OCI-LY1 (cell line): Measurements from ENCODE around the gene TMCC1.

ENCODE experiments used
- CTCF ChIP-seq: fragments of 200-600 bp; sonication (generic), shearing (Covaris generic); IDR thresholded peaks from 2 replicates; pipeline ENCODE4 v1.5.1; 2017; ENCODE audit warnings: mild to moderate bottlenecking, antibody characterized with exemption, low read length, moderate library complexity, mixed read lengths
- EZH2 ChIP-seq: fragments of 200-600 bp; sonication (generic), shearing (Covaris generic); IDR thresholded peaks from 2 replicates; pipeline ENCODE4 v1.8.0; 2017; ENCODE audit warnings: borderline replicate concordance, mixed run types, mild to moderate bottlenecking, antibody characterized with exemption, low read length, moderate library complexity, mixed read lengths

GRCh38 chr3:129747136-129747535 is 146.4 kb downstream of the TMCC1 start:
- no peak for TF ChIP-seq EZH2
- no peak for TF ChIP-seq CTCF
